H1 (cell line): Measurements from ENCODE around the gene DSCAM.

Source experiments
- CEBPB ChIP-seq: IDR thresholded peaks from 2 replicates; pipeline ENCODE4 v1.6.1; 2012; ENCODE audit warnings: low read depth, low read length
- CHD1 ChIP-seq: IDR thresholded peaks from 2 replicates; pipeline ENCODE4 v1.6.1; 2012; ENCODE audit warnings: low read depth, low read length, improper control_type of control experiment
- CTCF ChIP-seq, 3 experiments: IDR thresholded peaks; 1 replicate in 2 of 3; 2 replicates in 1 of 3; pipeline versions ENCODE4 v1.5.1 to v1.6.1; 2011; ENCODE audit warnings: low read length in 3 of 3, mild to moderate bottlenecking in 3 of 3, inconsistent platforms in 2 of 3, low read depth in 1 of 3, moderate library complexity in 1 of 3; ENCODE audit not compliant: insufficient read depth in 1 of 3; ENCODE audit errors: control extremely low read depth in 1 of 3
- EGR1 ChIP-seq: IDR thresholded peaks from 2 replicates; pipeline ENCODE4 v1.6.1; 2011; ENCODE audit warnings: low read depth, low read length, borderline replicate concordance
- GABPA ChIP-seq: IDR thresholded peaks from 2 replicates; pipeline ENCODE4 v1.6.1; 2011; ENCODE audit warnings: mild to moderate bottlenecking, low read length, moderate library complexity, borderline replicate concordance; ENCODE audit not compliant: insufficient read depth
- HDAC6 ChIP-seq: IDR thresholded peaks from one replicate; pipeline ENCODE4 v1.7.1; 2012; ENCODE audit warnings: low read depth, mild to moderate bottlenecking, inconsistent platforms, low read length, moderate library complexity
- JUN ChIP-seq: IDR thresholded peaks from 2 replicates; pipeline ENCODE4 v1.6.1; 2011; ENCODE audit warnings: low read depth, mild to moderate bottlenecking, improper control_type of control experiment, low read length
- MAFK ChIP-seq: IDR thresholded peaks from 2 replicates; pipeline ENCODE4 v1.6.1; 2012; ENCODE audit warnings: low read depth, mild to moderate bottlenecking, improper control_type of control experiment, low read length
- NANOG ChIP-seq: IDR thresholded peaks from 2 replicates; pipeline ENCODE4 v1.6.1; 2011; ENCODE audit warnings: low read length, low read depth, mild to moderate bottlenecking, inconsistent platforms; ENCODE audit not compliant: insufficient read depth, poor library complexity, severe bottlenecking
- POLR2A ChIP-seq, 2 experiments: IDR thresholded peaks; 1 replicate in 1 of 2; 2 replicates in 1 of 2; pipeline ENCODE4 v1.6.1; 2011; ENCODE audit warnings: low read depth in 2 of 2, low read length in 2 of 2, mild to moderate bottlenecking in 2 of 2; ENCODE audit errors: control extremely low read depth in 1 of 2
- TAF1 ChIP-seq: IDR thresholded peaks from 2 replicates; pipeline ENCODE4 v1.6.1; 2011; ENCODE audit warnings: mild to moderate bottlenecking, low read depth, low read length
- ZNF274 ChIP-seq: IDR thresholded peaks from 2 replicates; pipeline ENCODE4 v1.7.0; 2012; ENCODE audit warnings: low read length, borderline replicate concordance; ENCODE audit errors: extremely low read depth

GRCh38 chr21:40049931-40050290 is 797.0 kb downstream of the DSCAM start:
- TF ChIP-seq HDAC6, result no peak
- TF ChIP-seq GABPA, result no peak
- peak in 2 of 3 experiments; percentile 11 to 49; a peak in 1 of 4 replicates for TF ChIP-seq CTCF (IDR thresholded peaks at IDR 0.05; ENCODE audit: control extremely low read depth in 1 of 3, insufficient read depth in 1 of 3, low read depth in 1 of 3, low read length in 3 of 3)
- TF ChIP-seq ZNF274, result no peak
- TF ChIP-seq POLR2A (IDR thresholded peaks at IDR 0.05; ENCODE audit: control extremely low read depth in 1 of 2, low read depth in 2 of 2, low read length in 2 of 2), result no peak
- no peak for TF ChIP-seq CEBPB
- no peak for TF ChIP-seq TAF1
- no peak for TF ChIP-seq JUN
- no peak for TF ChIP-seq NANOG
- TF ChIP-seq MAFK, result no peak
- TF ChIP-seq EGR1, result no peak
- no peak for TF ChIP-seq CHD1
